Endodermal cell (in vitro differentiated cells): ENCODE results near the gene NDUFC2. TPM values are rescaled to one million over a fixed set of nuclear protein-coding genes. Genes with fewer than 3 reads are reported as not detected.

Source experiments
- DNase-seq: peaks from one replicate; pipeline ENCODE4 v3.0.0-alpha.2; 2017
- H3K27ac ChIP-seq: 2 replicates; pipeline ENCODE4 v1.5.1; 2013; ENCODE audit warnings: mild to moderate bottlenecking, low read depth, low read length, moderate library complexity
- H3K27me3 ChIP-seq: 2 replicates; pipeline ENCODE4 v1.6.1; 2013; ENCODE audit warnings: mild to moderate bottlenecking, low read length, moderate library complexity; ENCODE audit not compliant: insufficient read depth, control insufficient read depth, poor library complexity, severe bottlenecking
- H3K36me3 ChIP-seq: 2 replicates; pipeline ENCODE4 v1.7.0; 2013; ENCODE audit warnings: mild to moderate bottlenecking, low read length, moderate library complexity; ENCODE audit not compliant: control insufficient read depth, insufficient read depth
- H3K4me1 ChIP-seq: one replicate; pipeline ENCODE4 v1.7.0; 2013; ENCODE audit warnings: low read length; ENCODE audit not compliant: control insufficient read depth, insufficient read depth
- H3K4me3 ChIP-seq: 2 replicates; pipeline ENCODE4 v1.5.1; 2013; ENCODE audit warnings: mild to moderate bottlenecking, low read length, moderate library complexity
- H3K9ac ChIP-seq: 2 replicates; pipeline ENCODE4 v1.6.1; 2013; ENCODE audit warnings: mild to moderate bottlenecking, low read length, moderate library complexity; ENCODE audit not compliant: poor library complexity, severe bottlenecking; ENCODE audit errors: extremely low read depth
- H3K9me3 ChIP-seq: 2 replicates; pipeline ENCODE4 v1.6.1; 2013; ENCODE audit warnings: mild to moderate bottlenecking, low read length, moderate library complexity; ENCODE audit not compliant: control insufficient read depth
- H3K27ac Mint-ChIP-seq: 2 replicates; pipeline ENCODE4 v1.8.0; 2020; ENCODE audit warnings: mixed read lengths
- H3K27me3 Mint-ChIP-seq: 2 replicates; pipeline ENCODE4 v1.8.0; 2021; ENCODE audit warnings: mild to moderate bottlenecking, mixed read lengths; ENCODE audit not compliant: insufficient read depth
- H3K36me3 Mint-ChIP-seq: 2 replicates; pipeline ENCODE4 v1.8.0; 2020; ENCODE audit warnings: low read depth, mixed read lengths
- H3K4me1 Mint-ChIP-seq: 2 replicates; pipeline ENCODE4 v1.8.0; 2020; ENCODE audit warnings: mixed read lengths
- H3K4me3 Mint-ChIP-seq: 2 replicates; pipeline ENCODE4 v1.8.0; 2020; ENCODE audit warnings: mild to moderate bottlenecking, moderate library complexity, mixed read lengths
- H3K9me3 Mint-ChIP-seq: 2 replicates; pipeline ENCODE4 v1.8.0; 2020; ENCODE audit warnings: mild to moderate bottlenecking, mixed read lengths
- CTCF ChIP-seq: fragments of 200-600 bp; sonication (generic); conservative IDR thresholded peaks from 2 replicates; pipeline ENCODE4 v1.5.0; 2021; ENCODE audit warnings: antibody characterized with exemption, mild to moderate bottlenecking
- WGBS, 2 experiments: methylation state at CpG; one replicate each; pipeline versions ENCODE4 v1.1.5 to v1.1.7; 2013; ENCODE audit warnings: missing lambda C conversion rate in 2 of 2, mixed read lengths in 1 of 2; ENCODE audit not compliant: insufficient coverage in 1 of 2, insufficient read length in 1 of 2; 5-methylcytosine and 5-hydroxymethylcytosine counted together
- total RNA-seq, 2 donors: library from RNA; stranded (reverse); fragmentation: NEBNext Ultra II Directional in 1 of 2; extraction: Animal tissue kit (Norgen Biotek cat#: 25700) in 1 of 2; gene quantifications; 2 replicates in 1 of 2; 3 replicates in 1 of 2; pipeline ENCODE4 v1.2.1, GENCODE V29; 2021

NDUFC2 gene
- total RNA-seq, 2 donors from 2014 or later, result 255 to 275 TPM

- no peak for DNase-seq
- no peak for TF ChIP-seq CTCF
- H3K9me3 ChIP-seq, result no peaks in the 10 kb centered on the region
- H3K36me3 ChIP-seq, result no peaks in the 10 kb centered on the region
- peaks cover 5% of the 10 kb centered on the region for H3K4me1 Mint-ChIP-seq
- H3K27ac ChIP-seq, result no peak overlapping the region
- H3K27ac Mint-ChIP-seq, result no peak overlapping the region
- no peak overlapping the region for H3K4me3 ChIP-seq
- H3K9ac ChIP-seq, result no peak overlapping the region
- H3K36me3 Mint-ChIP-seq, result no peaks in the 10 kb centered on the region
- H3K4me3 Mint-ChIP-seq, result no peak overlapping the region
- no peaks in the 10 kb centered on the region for H3K27me3 ChIP-seq
- no peaks in the 10 kb centered on the region for H3K9me3 Mint-ChIP-seq
- H3K27me3 Mint-ChIP-seq, result no peaks in the 10 kb centered on the region
- WGBS, 2 experiments, result 92 to 96% methylated on average over 3 of the region's 3 CpGs
- H3K4me1 ChIP-seq, result no peaks in the 10 kb centered on the region
Measured at GRCh38 chr11:78036313-78036712, 43.3 kb downstream of the NDUFC2 start.

GRCh38 chr11:78034623-78035022 is 45.0 kb downstream of the NDUFC2 start:
- no peaks in the 10 kb centered on the region for H3K27me3 Mint-ChIP-seq
- Histone ChIP-seq H3K4me3 (no peak overlapping the region), H3K4me1 (no peaks in the 10 kb centered on the region), H3K36me3 (no peaks in the 10 kb centered on the region), H3K9me3 (no peaks in the 10 kb centered on the region), H3K27ac (no peak overlapping the region), H3K27me3 (no peaks in the 10 kb centered on the region), H3K9ac (no peak overlapping the region)
- H3K27ac Mint-ChIP-seq, result no peak overlapping the region
- H3K36me3 Mint-ChIP-seq, result no peaks in the 10 kb centered on the region
- 74 to 77% methylated on average over 10 of the region's 10 CpGs for WGBS, 2 experiments
- peaks cover 6% of the 10 kb centered on the region for H3K4me1 Mint-ChIP-seq
- H3K9me3 Mint-ChIP-seq, result no peaks in the 10 kb centered on the region
- no peak overlapping the region for H3K4me3 Mint-ChIP-seq
- no peak for DNase-seq
- peak; percentile 43 for TF ChIP-seq CTCF

DNA sequence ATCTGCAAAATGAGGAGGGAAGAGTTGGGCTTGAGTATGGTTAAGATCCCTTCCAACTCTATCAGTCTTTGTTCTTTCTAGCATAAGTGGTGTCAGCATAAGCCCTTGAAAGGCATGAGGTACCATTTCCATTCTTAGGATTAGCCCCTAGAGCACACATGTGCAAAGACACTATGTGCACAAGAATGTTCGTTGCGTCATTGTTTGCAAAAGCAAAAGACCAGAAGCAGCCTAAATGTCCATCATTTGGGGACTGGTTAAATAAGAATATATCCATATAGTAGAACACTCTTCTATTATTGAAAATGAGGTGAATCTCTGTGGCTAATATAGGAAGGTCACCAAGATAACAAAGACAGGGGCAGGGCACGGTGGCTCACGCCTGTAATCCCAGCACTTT is 46.6 kb downstream of the NDUFC2 start:
- no peaks in the 10 kb centered on the region for H3K36me3 ChIP-seq
- no peak for DNase-seq

More for the DNA sequence above, 46.6 kb downstream of the NDUFC2 start:
- Histone ChIP-seq H3K9me3 (no peaks in the 10 kb centered on the region), H3K4me1 (no peaks in the 10 kb centered on the region), H3K27ac (no peak overlapping the region), H3K9ac (no peak overlapping the region), H3K27me3 (no peaks in the 10 kb centered on the region), H3K4me3 (no peak overlapping the region)
- no peak overlapping the region for H3K4me3 Mint-ChIP-seq
- 63 to 81% methylated on average over 2 to 4 of the region's 4 CpGs for WGBS, 2 experiments
- no peaks in the 10 kb centered on the region for H3K27me3 Mint-ChIP-seq
- no peak for TF ChIP-seq CTCF
- H3K27ac Mint-ChIP-seq, result no peak overlapping the region
- no peaks in the 10 kb centered on the region for H3K36me3 Mint-ChIP-seq
- H3K9me3 Mint-ChIP-seq, result no peaks in the 10 kb centered on the region
- H3K4me1 Mint-ChIP-seq, result peaks cover 6% of the 10 kb centered on the region
